Measurements from ENCODE around the gene GNB1.

The GNB1 gene

GRCh38 chr1:1910033-1910465, 19.2 kb upstream of the GNB1 start:
- no peaks in the 10 kb centered on the region for H3K9me3 ChIP-seq (ENCODE audit: severe bottlenecking)
- no peak for TF ChIP-seq CTCF (IDR thresholded peaks at IDR 0.05; ENCODE audit: poor library complexity, severe bottlenecking)
- peaks cover 19% of the 10 kb centered on the region for H3K4me1 ChIP-seq (ENCODE audit: insufficient read depth, poor library complexity, severe bottlenecking)
- no peaks in the 10 kb centered on the region for H3K36me3 ChIP-seq (ENCODE audit: low read depth)
- peak overlapping the region; percentile 42 for H3K27ac ChIP-seq (ENCODE audit: poor library complexity, severe bottlenecking)
- no peaks in the 10 kb centered on the region for H3K27me3 ChIP-seq (ENCODE audit: insufficient read depth, poor library complexity, severe bottlenecking)
- no peak overlapping the region for H3K4me3 ChIP-seq (ENCODE audit: severe bottlenecking)
- ATAC-seq (ENCODE audit: low read depth): no peak
- no peak for DNase-seq (ENCODE audit: low spot score)

- no peak for TF ChIP-seq CTCF (IDR thresholded peaks at IDR 0.05; ENCODE audit: poor library complexity, severe bottlenecking)
- no peak for DNase-seq (ENCODE audit: low spot score)
- H3K27me3 ChIP-seq (ENCODE audit: insufficient read depth, poor library complexity, severe bottlenecking): no peaks in the 10 kb centered on the region
- peaks cover 19% of the 10 kb centered on the region for H3K4me1 ChIP-seq (ENCODE audit: insufficient read depth, poor library complexity, severe bottlenecking)
- H3K27ac ChIP-seq (ENCODE audit: poor library complexity, severe bottlenecking): peak overlapping the region; percentile 42
- H3K9me3 ChIP-seq (ENCODE audit: severe bottlenecking): no peaks in the 10 kb centered on the region
- peak; percentile 11 for ATAC-seq (ENCODE audit: low read depth)
- H3K36me3 ChIP-seq (ENCODE audit: low read depth): no peaks in the 10 kb centered on the region
- H3K4me3 ChIP-seq (ENCODE audit: severe bottlenecking): peak overlapping the region; percentile 49
Measured at GRCh38 chr1:1908506-1908791, 17.6 kb upstream of the GNB1 start.

- peak overlapping the region; percentile 42 for H3K27ac ChIP-seq (ENCODE audit: poor library complexity, severe bottlenecking)
- TF ChIP-seq CTCF (IDR thresholded peaks at IDR 0.05; ENCODE audit: poor library complexity, severe bottlenecking): no peak
- ATAC-seq (ENCODE audit: low read depth) (peak; percentile 53), DNase-seq (ENCODE audit: low spot score) (peak; percentile 86)
- H3K36me3 ChIP-seq (ENCODE audit: low read depth): no peaks in the 10 kb centered on the region
- H3K4me3 ChIP-seq (ENCODE audit: severe bottlenecking): no peak overlapping the region
- no peaks in the 10 kb centered on the region for H3K9me3 ChIP-seq (ENCODE audit: severe bottlenecking)
- no peaks in the 10 kb centered on the region for H3K27me3 ChIP-seq (ENCODE audit: insufficient read depth, poor library complexity, severe bottlenecking)
- H3K4me1 ChIP-seq (ENCODE audit: insufficient read depth, poor library complexity, severe bottlenecking): peaks cover 19% of the 10 kb centered on the region
Measured at GRCh38 chr1:1907098-1907736, 16.3 kb upstream of the GNB1 start.

GRCh38 chr1:1906185-1907097, 15.6 kb upstream of the GNB1 start:
- Histone ChIP-seq H3K36me3 (ENCODE audit: low read depth) (no peaks in the 10 kb centered on the region), H3K27ac (ENCODE audit: poor library complexity, severe bottlenecking) (peak overlapping the region; percentile 42), H3K9me3 (ENCODE audit: severe bottlenecking) (no peaks in the 10 kb centered on the region), H3K27me3 (ENCODE audit: insufficient read depth, poor library complexity, severe bottlenecking) (no peaks in the 10 kb centered on the region), H3K4me1 (ENCODE audit: insufficient read depth, poor library complexity, severe bottlenecking) (peaks cover 19% of the 10 kb centered on the region), H3K4me3 (ENCODE audit: severe bottlenecking) (no peak overlapping the region)
- peak; percentile 79 for DNase-seq (ENCODE audit: low spot score)
- peak; percentile 65 for ATAC-seq (ENCODE audit: low read depth)
- peak; percentile 92 for TF ChIP-seq CTCF (IDR thresholded peaks at IDR 0.05; ENCODE audit: poor library complexity, severe bottlenecking)

GRCh38 chr1:1903224-1903623, 12.3 kb upstream of the GNB1 start:
- TF ChIP-seq CTCF (IDR thresholded peaks at IDR 0.05; ENCODE audit: poor library complexity, severe bottlenecking): no peak
- no peaks in the 10 kb centered on the region for H3K36me3 ChIP-seq (ENCODE audit: low read depth)
- no peak for ATAC-seq (ENCODE audit: low read depth)

More at GRCh38 chr1:1903224-1903623, 12.3 kb upstream of the GNB1 start:
- no peaks in the 10 kb centered on the region for H3K27me3 ChIP-seq (ENCODE audit: insufficient read depth, poor library complexity, severe bottlenecking)
- DNase-seq (ENCODE audit: low spot score): no peak
- H3K4me1 ChIP-seq (ENCODE audit: insufficient read depth, poor library complexity, severe bottlenecking): peaks cover 19% of the 10 kb centered on the region
- no peak overlapping the region for H3K4me3 ChIP-seq (ENCODE audit: severe bottlenecking)
- no peak overlapping the region for H3K27ac ChIP-seq (ENCODE audit: poor library complexity, severe bottlenecking)
- no peaks in the 10 kb centered on the region for H3K9me3 ChIP-seq (ENCODE audit: severe bottlenecking)

Data from RWPE2 (cell line).